ENCODE measurements around the gene LYSMD2.
"Not testable (repeated sequence)": the region's sequence is repeated elsewhere in the genome, so short reads cannot be mapped to it uniquely, and the experiment has no call there.

Gene LYSMD2, protein sequence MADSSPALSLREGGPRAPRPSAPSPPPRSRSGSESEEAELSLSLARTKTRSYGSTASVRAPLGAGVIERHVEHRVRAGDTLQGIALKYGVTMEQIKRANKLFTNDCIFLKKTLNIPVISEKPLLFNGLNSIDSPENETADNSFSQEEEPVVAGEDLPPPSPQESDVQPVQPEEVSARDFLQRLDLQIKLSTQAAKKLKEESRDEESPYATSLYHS

DNA sequence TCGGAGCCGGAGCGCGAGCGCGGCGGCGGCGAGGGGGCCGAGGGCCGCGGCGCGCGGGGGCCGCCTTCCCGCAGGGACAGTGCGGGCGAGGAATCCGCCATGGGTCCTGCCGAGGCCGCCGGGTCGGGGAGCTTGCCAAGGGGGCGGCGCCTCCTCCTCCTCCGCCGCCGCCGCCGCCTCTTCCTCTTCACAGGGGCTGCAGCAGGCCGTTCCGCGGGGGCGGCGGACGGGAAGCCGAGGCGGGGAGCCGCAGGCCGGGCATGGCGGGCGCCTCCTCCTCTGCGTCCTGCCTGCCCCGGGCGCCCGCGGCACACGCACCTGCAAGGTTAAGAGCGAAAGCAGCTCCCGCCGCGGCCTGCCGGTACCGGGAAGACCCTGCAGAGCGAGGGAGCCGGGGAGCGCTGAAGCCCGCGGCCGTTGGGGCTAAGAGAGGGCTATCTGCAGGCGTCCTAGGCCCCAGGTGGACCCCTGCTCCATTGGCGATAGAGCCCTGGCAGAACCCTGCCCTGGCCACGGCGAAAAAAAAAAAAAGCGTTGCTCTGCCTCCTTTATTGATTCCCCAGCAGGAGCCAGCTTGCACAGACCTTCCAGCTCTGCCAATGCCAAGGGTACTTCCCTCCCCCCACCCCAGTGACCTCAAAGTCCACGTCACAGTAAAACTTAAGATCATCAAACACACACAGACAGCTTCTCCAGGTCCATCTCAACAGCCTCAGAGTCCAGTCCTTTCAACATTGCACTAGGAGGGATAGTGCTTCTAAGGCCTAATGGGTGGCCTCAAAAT, at the start of gene LYSMD2:
LYSMD2 (minus strand) TSS at position 134 of the 784 bp plus-strand sequence; CDS start at position 101, 33 bp downstream.
- DNase-seq (ENCODE audit: low read depth), result peak; percentile 68

DNA sequence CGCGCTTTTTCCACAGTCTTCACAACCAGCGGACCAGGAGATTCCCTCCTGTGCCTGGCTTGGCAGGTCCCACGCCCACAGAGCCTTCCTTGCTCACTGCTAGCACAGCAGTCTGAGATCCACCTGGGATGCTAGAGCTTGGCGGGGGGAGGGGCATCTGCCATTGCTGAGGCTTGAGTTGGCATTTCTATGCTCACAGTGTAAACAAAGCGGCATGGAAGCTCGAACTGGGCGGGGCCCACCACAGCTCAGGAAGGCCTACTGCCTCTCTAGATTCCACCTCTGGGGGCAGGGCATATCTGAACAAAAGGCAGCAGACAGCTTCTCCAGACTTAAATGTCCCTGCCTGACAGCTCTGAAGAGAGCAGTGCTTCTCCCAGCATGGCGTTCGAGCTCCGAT, 49.7 kb upstream of the LYSMD2 start:
- not testable (repeated sequence) for DNase-seq (ENCODE audit: low read depth)

DNA sequence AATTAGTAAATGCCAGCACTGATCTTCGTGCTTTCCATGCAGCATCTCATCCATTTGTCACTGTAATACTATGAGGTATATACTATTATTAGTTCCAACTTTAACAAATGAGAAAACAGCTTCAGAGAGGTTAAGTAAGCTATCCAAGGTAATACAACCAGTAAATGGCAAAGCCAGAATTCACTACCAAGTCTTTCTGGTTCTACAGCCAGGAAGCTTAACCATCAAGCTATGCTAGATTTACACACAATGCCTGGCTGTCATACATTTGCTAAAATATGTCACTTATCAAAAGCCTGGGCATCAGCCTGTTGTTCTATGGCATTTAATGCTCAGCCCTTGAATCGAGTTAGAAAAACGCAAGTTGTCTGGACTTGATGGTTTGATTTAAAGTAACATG, 46.5 kb upstream of the LYSMD2 start:
- no peak for DNase-seq (ENCODE audit: low read depth)

DNA sequence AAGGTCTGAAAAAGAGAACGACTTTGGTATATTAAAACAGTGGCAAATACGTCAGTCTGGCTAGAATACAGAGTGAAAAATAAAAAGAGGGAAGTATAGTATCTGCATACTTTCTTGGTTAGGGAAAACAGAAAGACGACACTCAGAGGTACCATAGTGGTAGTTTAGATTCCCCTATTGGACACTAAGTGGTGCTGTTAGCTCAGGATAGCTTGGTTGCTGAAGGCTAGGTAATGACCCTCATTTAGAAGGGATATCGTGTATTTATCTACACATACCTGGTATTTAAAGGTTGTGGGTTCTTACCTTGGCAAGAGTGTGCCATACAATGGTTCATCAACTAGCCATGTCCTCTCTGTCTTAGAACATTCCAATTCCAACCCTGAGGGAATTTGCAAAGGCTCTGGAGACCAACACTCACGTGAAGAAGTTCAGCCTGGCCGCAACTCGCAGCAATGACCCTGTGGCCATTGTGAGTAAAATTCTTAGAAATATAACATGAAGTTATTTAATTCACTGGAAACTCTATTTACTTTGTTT, 45.0 kb upstream of the LYSMD2 start:
- no peak for DNase-seq (ENCODE audit: low read depth)

DNA sequence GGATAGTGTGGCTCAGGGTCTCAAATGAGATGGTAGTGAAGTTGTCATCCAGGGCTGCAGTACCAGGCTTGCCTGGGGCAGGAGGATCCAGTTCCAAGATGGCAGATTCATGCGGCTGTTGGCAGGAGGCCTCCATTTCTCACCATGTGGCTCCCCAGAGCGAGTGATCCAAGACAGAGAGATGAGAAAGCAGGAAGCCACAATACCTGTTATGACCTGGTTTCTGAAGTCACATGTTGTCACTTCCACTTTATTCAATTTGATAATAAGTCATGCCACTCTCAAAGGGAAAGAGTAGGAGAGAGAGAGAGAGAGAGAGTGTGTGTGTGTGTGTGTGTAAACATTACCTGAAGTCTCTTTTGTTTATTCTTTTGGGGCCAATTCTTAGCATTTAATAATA, 44.1 kb upstream of the LYSMD2 start:
- DNase-seq (ENCODE audit: low read depth), result no peak

DNA sequence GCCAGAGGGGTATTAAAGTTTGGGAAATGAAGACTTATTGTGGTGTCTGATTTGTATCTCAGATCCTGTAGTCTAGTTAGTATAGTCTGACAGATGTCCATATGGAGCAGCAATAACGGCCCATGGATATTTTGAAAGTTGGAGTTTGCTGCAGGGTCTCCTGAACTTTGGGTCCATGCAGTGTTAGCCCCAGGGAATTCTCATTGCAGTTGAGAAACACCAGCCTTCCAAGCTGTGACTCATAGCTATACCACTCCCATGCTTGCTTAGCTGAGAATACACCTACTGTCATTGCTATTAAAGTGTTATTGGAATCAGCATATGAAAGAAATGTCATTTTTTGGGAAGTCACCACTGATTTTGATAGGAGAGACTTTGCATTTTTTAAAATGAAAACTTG, 43.2 kb upstream of the LYSMD2 start:
- DNase-seq (ENCODE audit: low read depth), result no peak

DNA sequence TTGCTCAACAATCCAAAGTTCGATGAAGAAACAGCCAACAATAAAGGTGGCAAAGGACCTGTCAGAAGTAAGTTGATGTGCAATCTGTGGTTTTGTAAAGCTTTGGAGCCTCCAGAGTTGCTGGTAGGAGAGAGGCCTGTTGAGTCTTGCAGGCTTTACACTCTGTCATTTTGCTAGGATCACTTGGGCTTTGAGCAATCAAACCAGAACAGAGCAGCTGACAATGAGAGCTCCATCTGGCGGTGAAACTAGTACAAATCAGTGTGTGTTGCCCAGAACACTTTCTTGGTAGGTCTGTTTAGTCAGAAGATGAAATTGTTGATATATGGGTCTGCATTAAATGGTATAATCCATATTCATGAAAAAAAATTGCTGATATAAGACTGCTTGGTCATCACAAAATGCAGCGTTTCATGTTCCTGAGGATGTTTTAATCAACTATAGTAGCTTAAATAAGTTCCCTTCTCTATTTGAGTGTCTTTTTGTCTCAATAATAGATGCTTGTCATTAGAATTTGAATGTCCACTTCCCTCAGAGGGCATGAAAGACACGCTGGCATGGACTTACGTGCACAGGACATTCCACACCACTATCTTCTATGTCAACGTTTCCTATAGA, 39.6 kb upstream of the LYSMD2 start:
- DNase-seq (ENCODE audit: low read depth), result peak; percentile 21

DNA sequence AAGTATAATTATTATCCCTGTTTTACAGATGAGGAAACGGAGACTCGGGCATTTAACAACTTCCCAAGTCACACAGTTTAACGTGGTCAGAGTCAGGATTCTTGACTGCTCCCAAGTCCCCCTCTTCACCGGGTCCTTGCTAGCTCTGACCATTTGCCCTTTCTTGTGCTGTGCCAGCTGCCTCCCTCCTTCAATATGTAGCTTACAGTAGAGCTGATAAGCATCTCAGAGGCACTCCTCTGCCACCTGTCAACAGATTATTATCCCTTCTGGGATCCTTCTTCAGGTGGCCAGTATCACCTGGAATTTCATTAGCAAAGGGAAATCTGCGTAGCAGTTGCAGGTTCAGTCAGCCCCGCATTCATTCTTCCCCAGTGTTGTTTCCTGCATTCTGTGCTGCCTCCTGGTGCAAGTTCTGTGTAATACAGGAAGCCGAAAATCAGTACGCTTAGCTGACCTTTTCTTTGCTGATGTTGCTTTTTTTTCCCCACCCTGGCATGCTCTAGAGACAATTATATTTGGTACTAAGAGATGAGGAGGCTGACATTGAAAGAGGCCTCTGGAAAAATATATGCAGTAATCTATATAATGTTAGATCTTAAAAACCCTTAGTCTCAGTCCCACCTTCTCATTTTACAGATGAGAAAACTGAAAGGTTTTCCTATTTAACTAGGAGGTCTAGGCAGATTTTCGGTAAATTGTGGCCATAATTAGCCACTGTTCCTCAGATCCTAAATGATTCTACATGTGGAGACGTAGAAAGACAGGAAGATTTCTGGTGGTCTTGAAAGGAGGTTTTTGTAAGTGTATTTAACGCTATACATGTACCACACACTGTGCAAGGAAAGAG, 38.7 kb upstream of the LYSMD2 start:
- peak; percentile 13 for DNase-seq (ENCODE audit: low read depth)

DNA sequence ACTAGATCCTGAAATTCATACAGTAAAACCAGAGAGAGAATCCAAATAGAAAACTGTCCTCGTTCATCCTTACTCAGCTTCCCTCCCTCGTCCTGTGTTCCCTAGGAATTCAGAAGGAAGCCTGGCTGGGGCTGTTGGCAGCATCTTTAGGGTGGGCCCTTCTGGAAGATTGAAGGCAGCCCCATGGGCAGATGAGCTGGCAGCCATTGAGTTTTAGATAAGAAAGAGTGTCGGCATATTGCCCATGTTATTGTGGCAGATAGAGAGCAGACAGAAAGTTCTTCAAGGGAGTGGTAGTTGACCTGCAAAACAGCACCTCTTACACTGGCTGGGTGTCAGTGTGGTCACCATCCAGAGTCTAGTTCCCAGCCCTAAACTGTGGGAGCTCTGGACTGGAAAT, 37.5 kb upstream of the LYSMD2 start:
- no peak for DNase-seq (ENCODE audit: low read depth)

DNA sequence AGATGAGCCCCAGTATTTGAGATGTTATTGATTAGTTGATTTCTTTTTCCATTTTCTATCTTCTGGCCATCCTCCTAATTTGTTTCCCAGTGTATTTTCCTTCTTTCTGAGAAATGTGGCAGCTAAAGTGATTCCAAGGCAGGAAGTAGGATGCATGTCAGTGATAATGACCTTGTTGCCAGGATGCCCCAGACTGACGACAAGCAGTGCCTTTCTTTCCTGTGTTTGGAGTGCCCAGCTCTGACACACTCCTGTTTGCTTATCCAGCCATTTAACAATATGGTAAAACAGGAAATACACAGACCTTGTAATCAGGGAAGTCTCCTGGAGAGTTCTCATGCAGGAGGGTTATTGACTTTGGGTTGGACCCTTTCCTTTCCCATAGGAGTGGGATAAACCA, 34.3 kb upstream of the LYSMD2 start:
- no peak for DNase-seq (ENCODE audit: low read depth)

DNA sequence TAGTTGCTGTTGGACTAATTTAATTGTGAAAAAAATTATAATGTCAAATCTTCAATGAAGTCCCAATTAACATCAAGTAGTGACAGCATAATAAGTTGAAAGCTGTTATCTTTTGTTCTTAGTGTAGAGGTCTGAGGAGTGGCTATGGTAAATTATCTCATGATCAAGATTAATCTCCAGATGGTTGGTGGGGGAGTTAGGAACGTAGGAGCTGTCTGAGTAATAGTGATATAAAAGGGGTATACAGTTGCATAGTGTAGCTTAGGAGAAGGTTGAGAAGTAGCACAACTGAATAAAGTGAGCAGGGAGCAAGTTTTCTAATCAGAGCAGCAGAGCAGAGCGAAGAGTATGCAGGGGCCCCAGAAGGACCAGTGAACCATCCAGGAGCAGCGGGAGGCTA, 33.4 kb upstream of the LYSMD2 start:
- no peak for DNase-seq (ENCODE audit: low read depth)

DNA sequence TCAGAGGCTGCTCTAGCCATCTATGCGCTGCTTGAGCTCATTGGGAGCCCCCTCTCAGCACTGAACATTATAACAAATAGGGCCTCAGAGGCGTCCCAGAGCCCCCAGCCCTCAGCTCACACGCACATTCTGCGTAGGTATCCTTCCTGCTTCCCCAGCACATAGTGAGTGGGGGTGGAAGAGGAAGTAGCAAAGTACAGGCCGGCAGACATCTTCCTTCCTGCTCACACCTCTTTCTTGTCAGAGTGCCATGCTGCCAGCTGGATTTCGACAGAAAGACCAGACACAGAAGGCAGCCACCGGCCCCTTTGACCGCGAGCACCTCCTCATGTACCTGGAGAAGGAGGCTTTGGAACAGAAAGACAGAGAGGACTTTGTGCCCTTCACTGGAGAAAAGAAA, 30.6 kb upstream of the LYSMD2 start:
- no peak for DNase-seq (ENCODE audit: low read depth)

DNA sequence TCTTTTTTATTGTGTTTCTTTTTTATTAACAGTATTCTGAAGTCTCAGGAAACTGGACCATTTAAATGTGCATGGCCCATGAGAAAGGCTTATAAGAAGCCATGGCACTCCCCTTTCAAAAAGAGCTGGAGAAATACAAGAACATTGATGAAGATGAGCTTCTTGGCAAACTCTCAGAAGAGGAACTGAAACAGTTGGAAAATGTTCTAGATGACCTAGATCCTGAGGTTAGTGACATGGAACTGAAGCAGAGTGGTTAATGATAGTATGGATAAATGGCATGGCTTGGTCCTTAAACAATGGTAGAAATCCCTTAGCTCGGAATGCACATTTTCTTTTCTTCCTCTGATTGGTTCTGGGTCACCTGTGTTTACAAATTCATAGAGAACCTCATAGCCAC, 28.9 kb upstream of the LYSMD2 start:
- no peak for DNase-seq (ENCODE audit: low read depth)

DNA sequence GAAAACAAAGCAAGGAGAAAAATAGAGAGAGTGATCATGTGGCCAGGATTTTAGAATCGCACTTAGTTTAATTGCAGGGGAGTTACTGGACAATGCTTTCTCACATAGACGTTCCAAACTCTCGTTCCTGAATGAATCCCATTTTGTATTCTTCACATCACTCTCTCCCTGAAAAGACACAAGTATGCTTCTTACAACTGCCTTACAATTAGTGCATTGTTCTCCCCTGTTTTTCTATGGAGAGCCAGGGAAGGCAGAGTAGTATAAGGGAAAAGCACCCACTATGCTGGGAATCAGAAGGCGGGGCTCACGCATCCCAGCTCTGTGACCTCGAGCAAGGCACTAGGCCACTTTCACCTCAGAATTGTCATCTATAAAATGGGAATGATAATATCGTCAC, 28.3 kb upstream of the LYSMD2 start:
- no peak for DNase-seq (ENCODE audit: low read depth)

DNA sequence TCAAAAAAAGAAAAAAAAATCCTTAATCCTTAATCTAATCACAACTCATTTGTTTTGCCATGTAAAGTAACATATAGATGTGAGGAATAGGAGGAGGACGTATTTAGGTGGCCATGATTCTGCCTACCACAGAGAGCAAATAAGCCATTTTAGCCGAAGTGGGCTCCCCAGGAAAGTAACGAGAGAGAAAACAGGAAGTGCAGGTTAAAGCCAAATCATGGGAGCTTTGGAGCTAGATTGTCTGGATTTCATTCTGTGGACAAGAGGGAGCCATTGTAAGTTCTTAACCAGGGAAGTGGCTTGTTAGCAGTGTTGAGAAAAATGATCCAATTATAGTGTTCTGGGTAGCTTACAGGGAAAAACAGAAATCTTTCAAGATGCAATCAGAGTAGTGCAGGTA, 23.4 kb upstream of the LYSMD2 start:
- no peak for DNase-seq (ENCODE audit: low read depth)

DNA sequence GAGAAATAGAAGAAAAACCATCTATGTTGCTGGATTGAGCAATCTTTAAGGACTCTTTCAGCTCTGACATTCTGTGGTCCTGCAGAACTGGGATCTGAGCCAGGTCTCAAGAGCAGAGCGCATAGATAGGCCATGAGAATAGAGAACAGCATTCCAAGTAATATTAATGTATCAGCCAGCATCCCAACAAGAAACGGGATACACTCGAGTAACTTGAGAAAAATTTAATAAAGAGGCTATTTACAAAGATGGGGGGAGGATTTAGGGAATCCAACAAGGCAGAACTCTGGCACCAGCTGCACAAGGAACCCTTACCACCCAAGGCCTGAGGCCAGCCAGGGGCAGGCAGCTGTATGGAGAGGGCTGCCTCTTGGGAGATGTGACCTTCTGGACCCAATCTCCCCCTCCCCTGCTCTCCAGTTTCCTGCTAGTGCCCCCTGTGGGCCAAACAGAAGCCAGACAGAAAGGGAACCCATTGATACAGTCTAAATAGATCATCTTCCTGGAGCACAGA, 22.2 kb upstream of the LYSMD2 start:
- no peak for DNase-seq (ENCODE audit: low read depth)

DNA sequence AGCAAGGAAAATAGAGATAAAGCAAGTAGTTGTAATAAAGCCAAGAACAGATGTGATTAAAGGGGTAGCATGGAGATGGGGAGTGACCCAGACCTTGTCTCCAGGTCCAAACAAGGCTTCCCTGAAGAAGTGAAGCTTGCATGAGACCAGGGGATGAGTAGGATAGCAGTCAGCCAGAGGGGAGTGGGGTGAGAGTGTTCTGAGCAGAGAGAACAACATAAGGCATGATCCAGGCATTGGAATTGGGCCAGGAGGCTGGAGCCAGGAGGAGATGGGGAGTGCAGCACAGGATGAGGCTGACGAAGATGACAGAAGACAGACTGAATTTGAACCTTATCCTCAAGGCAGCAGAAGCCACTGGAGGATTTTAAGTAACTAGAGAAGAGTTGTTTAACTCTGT, 21.2 kb upstream of the LYSMD2 start:
- DNase-seq (ENCODE audit: low read depth), result no peak

DNA sequence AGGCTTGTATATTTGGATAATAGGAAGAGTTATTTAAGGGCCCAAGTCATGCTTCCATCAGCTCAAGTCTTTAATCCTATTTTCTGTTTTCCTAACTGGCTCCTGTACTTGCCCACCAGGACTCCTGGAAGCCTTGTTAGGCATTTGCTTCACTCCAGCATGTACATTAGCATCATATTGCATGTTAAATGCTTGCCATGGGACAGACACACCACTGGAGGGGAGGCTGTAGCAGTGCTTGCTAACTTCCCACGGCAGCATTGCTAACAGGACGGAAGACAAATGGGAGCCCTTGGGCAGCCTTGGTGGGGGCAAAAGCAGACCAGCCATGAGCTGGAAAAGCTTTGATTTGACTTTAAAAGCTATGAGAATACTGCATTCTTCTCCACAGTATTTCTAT, 20.0 kb upstream of the LYSMD2 start:
- DNase-seq (ENCODE audit: low read depth), result no peak

DNA sequence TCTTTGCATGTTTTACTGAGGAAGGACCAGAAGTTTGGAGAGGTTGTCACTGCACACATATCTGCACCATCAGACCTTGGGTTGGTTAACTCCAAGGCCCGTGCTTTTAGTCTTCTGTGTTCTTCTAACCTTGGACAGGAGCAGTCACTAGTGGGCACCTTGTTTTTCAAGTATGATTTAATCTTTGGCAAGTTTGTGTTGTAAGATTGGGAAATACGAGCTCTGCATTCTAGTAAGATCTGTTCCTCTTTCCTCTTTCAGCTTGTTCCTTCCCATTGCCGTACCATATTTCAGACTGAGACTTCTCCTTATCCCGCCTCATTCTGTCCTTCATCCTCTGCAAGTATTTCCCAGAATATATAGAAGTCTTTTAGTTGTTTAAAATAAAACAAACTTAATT, 19.0 kb upstream of the LYSMD2 start:
- DNase-seq (ENCODE audit: low read depth), result no peak

DNA sequence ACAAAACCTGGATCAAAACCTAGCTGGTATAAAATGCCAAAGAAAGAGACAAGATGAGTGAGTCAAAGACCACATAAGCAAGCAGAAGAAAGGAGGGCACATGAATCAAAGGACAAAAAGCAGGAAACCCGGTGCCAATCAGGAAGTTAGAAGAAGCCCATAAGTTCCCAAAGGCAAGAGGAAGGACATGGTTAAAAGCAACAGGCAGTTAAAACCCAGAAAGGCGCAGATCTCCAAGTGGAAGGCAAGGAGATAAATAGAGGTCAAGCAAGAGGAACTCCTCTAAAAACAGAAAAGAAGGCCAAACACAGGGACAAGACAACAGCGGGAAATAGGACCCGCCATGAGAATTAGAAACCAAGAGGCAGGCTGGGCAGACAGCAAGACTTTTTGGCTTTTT, 18.3 kb upstream of the LYSMD2 start:
- DNase-seq (ENCODE audit: low read depth), result no peak

DNA sequence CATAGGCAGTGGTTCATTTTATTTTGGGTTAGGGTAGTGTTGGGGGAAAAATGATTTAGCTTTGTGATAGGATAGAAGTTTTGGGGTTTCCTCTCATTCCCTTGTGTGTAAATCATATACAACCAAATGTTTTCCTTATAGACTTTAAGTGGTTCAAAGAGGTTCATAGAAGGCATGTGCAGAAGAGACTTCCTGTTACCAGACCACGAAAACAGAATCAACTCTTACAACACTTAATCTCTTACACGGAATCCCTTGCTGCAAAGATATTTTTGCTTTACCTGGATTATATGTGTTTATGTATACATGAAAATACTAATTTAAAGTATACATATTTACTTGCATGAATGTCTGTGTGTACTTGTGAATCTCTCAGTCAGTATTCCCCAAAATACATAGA, 16.8 kb upstream of the LYSMD2 start:
- DNase-seq (ENCODE audit: low read depth), result no peak

DNA sequence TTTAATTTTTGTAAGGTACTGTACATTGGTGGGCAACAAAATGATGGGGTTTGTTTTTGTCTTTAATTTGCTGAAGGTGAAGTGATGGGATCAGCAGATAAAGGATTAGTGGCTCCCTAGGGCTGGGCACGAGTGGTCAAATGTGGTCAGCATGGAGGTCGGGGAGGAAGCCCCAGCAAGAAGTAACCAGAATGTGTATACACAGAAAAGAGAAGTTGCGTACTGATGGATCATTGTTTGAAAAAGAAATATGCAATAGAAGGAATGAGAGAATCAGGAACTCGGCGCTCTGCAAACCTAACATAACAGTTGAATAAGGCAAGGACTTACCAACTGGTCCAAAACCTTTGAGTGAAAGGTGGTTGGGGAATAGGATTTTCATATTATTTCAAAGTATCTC, 15.4 kb upstream of the LYSMD2 start:
- no peak for DNase-seq (ENCODE audit: low read depth)
